SK-N-SH (cell line): ENCODE data around the gene SLC12A7. TPM values are rescaled to one million over a fixed set of nuclear protein-coding genes. Genes with fewer than 3 reads are reported as not detected.

Experiments used
- CTCF ChIA-PET: fragments of 300-600, 350-600 bp; formaldehyde crosslinking; extraction: SDS; loops from one replicate; lab custom pipeline; 2021; lab: Yijun Ruan, JAX
- POLR2A ChIA-PET: fragments of 350-600 bp; sonication (Branson Sonifier 250); formaldehyde crosslinking; extraction: SDS; loops from one replicate; lab custom pipeline; 2020; ENCODE audit warnings: antibody characterized with exemption, inconsistent platforms; lab: Yijun Ruan, JAX
- DNase-seq: peaks from one replicate; pipeline ENCODE4 v3.0.0; 2012
- H2AFZ ChIP-seq: fragments of 200-600 bp; sonication (generic); 2 replicates; pipeline ENCODE4 v1.8.1; 2016; ENCODE audit warnings: antibody characterized with exemption, mild to moderate bottlenecking, low read depth
- H3F3A ChIP-seq: fragments of 200-600 bp; sonication (generic); replicated peaks from 2 replicates; pipeline ENCODE3; 2016; ENCODE audit warnings: antibody characterized with exemption, mild to moderate bottlenecking; ENCODE audit not compliant: insufficient read depth
- H3K27ac ChIP-seq, 2 experiments: fragments of 200-500 bp in 1 of 2; fragments of 200-600 bp in 1 of 2; sonication (Bioruptor generic) in 1 of 2; sonication (generic), shearing (Covaris generic) in 1 of 2; 2 replicates each; pipeline versions ENCODE4 v1.5.1 to v1.6.1; 2014 to 2016; ENCODE audit warnings: low read depth in 2 of 2, inconsistent platforms in 1 of 2, low read length in 1 of 2, mild to moderate bottlenecking in 1 of 2, mixed read lengths in 1 of 2
- H3K27me3 ChIP-seq: fragments of 200-600 bp; sonication (generic), shearing (Covaris generic); 2 replicates; pipeline ENCODE4 v1.6.1; 2016; ENCODE audit warnings: mixed run types; ENCODE audit not compliant: insufficient read depth
- H3K36me3 ChIP-seq, 2 experiments: fragments of 200-500 bp in 1 of 2; fragments of 200-600 bp in 1 of 2; sonication (Bioruptor generic) in 1 of 2; sonication (generic) in 1 of 2; replicated peaks in 1 of 2; 2 replicates each; pipeline versions ENCODE3 to v1.5.1; 2014 to 2016; ENCODE audit warnings: low read length in 1 of 2, mild to moderate bottlenecking in 1 of 2; ENCODE audit not compliant: insufficient read depth in 2 of 2, control insufficient read depth in 1 of 2
- H3K4me1 ChIP-seq, 2 experiments: fragments of 200-500 bp in 1 of 2; fragments of 200-600 bp in 1 of 2; sonication (Bioruptor generic) in 1 of 2; sonication (generic), shearing (Covaris generic) in 1 of 2; 2 replicates each; pipeline versions ENCODE4 v1.5.1 to v1.6.1; 2014 to 2016; ENCODE audit warnings: low read depth in 1 of 2, low read length in 1 of 2, mixed run types in 1 of 2; ENCODE audit not compliant: insufficient read depth in 2 of 2, control insufficient read depth in 1 of 2
- H3K4me2 ChIP-seq: fragments of 200-600 bp; sonication (generic), shearing (Covaris generic); 2 replicates; pipeline ENCODE4 v1.6.1; 2017; ENCODE audit warnings: mixed run types
- H3K4me3 ChIP-seq, 2 experiments: fragments of 200-500 bp in 1 of 2; fragments of 200-600 bp in 1 of 2; sonication (Bioruptor generic) in 1 of 2; sonication (generic), shearing (Covaris generic) in 1 of 2; 2 replicates each; pipeline versions ENCODE4 v1.5.1 to v1.8.1; 2014 to 2016; ENCODE audit warnings: low read depth in 2 of 2, inconsistent platforms in 1 of 2, low read length in 1 of 2, mild to moderate bottlenecking in 1 of 2, mixed read lengths in 1 of 2, moderate library complexity in 1 of 2
- H3K79me2 ChIP-seq: fragments of 200-600 bp; sonication (generic); 2 replicates; pipeline ENCODE4 v1.8.1; 2017; ENCODE audit warnings: mild to moderate bottlenecking; ENCODE audit not compliant: insufficient read depth
- H3K9ac ChIP-seq: fragments of 200-600 bp; sonication (generic); 2 replicates; pipeline ENCODE4 v1.6.1; 2017; ENCODE audit warnings: mixed run types
- H3K9me2 ChIP-seq: fragments of 200-600 bp; sonication (generic); 2 replicates; pipeline ENCODE4 v1.6.1; 2017; ENCODE audit warnings: mixed run types
- H3K9me3 ChIP-seq: fragments of 200-600 bp; sonication (generic); 2 replicates; pipeline ENCODE4 v1.6.1; 2017; ENCODE audit warnings: mixed run types, mild to moderate bottlenecking, moderate library complexity
- H4K20me1 ChIP-seq: fragments of 200-600 bp; sonication (generic); 2 replicates; pipeline ENCODE4 v1.6.1; 2017; ENCODE audit warnings: mild to moderate bottlenecking, mixed run types; ENCODE audit not compliant: insufficient read depth
- CHD2 ChIP-seq: fragments of 150-350 bp; IDR thresholded peaks from 2 replicates; pipeline ENCODE4 v1.6.1; 2018; ENCODE audit warnings: low read length; ENCODE audit not compliant: partially characterized antibody
- ELF1 ChIP-seq: IDR thresholded peaks from 2 replicates; pipeline ENCODE4 v1.4.0; 2012
- EZH2phosphoT487 ChIP-seq: fragments of 200-600 bp; sonication (generic); IDR thresholded peaks from 2 replicates; pipeline ENCODE4 v1.6.1; 2017; ENCODE audit warnings: low read depth, mixed run types, mild to moderate bottlenecking, antibody characterized with exemption, moderate library complexity, borderline replicate concordance
- FOXM1 ChIP-seq: IDR thresholded peaks from 2 replicates; pipeline ENCODE4 v1.4.0; 2012; ENCODE audit warnings: low read depth, mild to moderate bottlenecking
- GABPA ChIP-seq: IDR thresholded peaks from 2 replicates; pipeline ENCODE4 v1.4.0; 2012; ENCODE audit warnings: low read depth, mild to moderate bottlenecking
- GATA2 ChIP-seq: sonication (generic); formaldehyde crosslinking; IDR thresholded peaks from 2 replicates; pipeline ENCODE4 v1.5.0; 2020; ENCODE audit warnings: mild to moderate bottlenecking, missing genetic modification reagents
- JUND ChIP-seq: IDR thresholded peaks from 2 replicates; pipeline ENCODE4 v1.4.0; 2012
- MEF2A ChIP-seq: IDR thresholded peaks from 2 replicates; pipeline ENCODE4 v1.4.0; 2012; ENCODE audit warnings: low read depth, borderline replicate concordance
- MXI1 ChIP-seq: IDR thresholded peaks from 2 replicates; pipeline ENCODE4 v1.6.1; 2012; ENCODE audit warnings: mild to moderate bottlenecking, low read depth, low read length, improper control_type of control experiment
- NFIC ChIP-seq: IDR thresholded peaks from 2 replicates; pipeline ENCODE4 v1.4.0; 2012; ENCODE audit warnings: borderline replicate concordance
- POLR2AphosphoS5 ChIP-seq: IDR thresholded peaks from 2 replicates; pipeline ENCODE4 v1.6.1; 2012; ENCODE audit warnings: low read depth, low read length
- RAD21 ChIP-seq: IDR thresholded peaks from 2 replicates; pipeline ENCODE4 v1.6.1; 2012; ENCODE audit warnings: mild to moderate bottlenecking, low read length
- RCOR1 ChIP-seq: fragments of 150-350 bp; IDR thresholded peaks from 2 replicates; pipeline ENCODE4 v1.6.1; 2017; ENCODE audit warnings: antibody characterized with exemption, low read length
- RXRA ChIP-seq: IDR thresholded peaks from 2 replicates; pipeline ENCODE4 v1.4.0; 2012; ENCODE audit warnings: low read depth, mild to moderate bottlenecking, borderline replicate concordance
- WGBS: methylation state at CpG from one replicate; pipeline ENCODE4 v1.1.6; 2017; ENCODE audit warnings: low lambda C conversion rate; 5-methylcytosine and 5-hydroxymethylcytosine counted together
- polyA plus RNA-seq, 3 experiments: library from polyadenylated mRNA; depleted of rRNA; stranded (reverse); fragments of >200 nt; gene quantifications; 2 replicates each; pipeline ENCODE4 v1.2.3, GENCODE V29; 2012
- TF ChIP-seq, protein P1 (sequence below): IDR thresholded peaks from 2 replicates; pipeline ENCODE4; 2012
- TF ChIP-seq, protein P2 (sequence below): IDR thresholded peaks from 2 replicates; pipeline ENCODE4 v1.6.1; 2012; ENCODE audit warnings: mild to moderate bottlenecking, low read depth, low read length, moderate library complexity

Gene SLC12A7
- polyA plus RNA-seq, 1 of the 3 experiments (the other 2 are of a cell fraction): 2.6 TPM

DNA sequence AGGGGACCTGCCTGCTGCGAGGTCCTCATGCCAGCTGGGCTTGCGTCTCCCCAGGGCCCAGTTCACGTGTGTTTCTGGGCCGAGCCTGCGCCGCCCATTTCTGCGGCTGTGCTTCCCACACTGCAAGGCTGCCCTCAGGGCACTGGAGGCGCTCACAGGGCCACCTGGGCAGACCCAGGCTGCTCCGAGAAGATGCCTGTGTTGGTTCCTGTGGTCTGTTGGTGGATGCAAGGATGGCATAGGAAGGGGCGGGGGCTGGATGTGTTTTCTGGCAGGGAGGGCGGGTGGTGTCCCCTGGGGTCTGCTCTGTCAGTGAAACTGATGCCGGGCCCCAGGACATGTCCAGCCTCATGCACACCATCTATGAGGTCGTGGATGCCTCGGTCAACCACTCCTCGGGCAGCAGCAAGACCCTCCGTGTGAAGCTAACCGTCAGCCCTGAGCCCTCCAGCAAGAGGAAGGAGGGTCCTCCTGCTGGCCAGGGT, 77.4 kb downstream of the SLC12A7 start:
- Histone ChIP-seq H3K36me3 (no peaks in the 10 kb centered on the region), H3K9ac (no peak overlapping the region), H3K4me2 (no peak overlapping the region), H3K79me2 (no peaks in the 10 kb centered on the region), H4K20me1 (no peaks in the 10 kb centered on the region), H3K27ac (no peak overlapping the region), H3K27me3 (no peaks in the 10 kb centered on the region), H3K4me3 (no peak overlapping the region), H3K4me1 (no peaks in the 10 kb centered on the region; a peak in 1 of 4 replicates), H2AFZ (no peak overlapping the region), H3K9me2 (no peaks in the 10 kb centered on the region), H3K9me3 (no peaks in the 10 kb centered on the region), H3F3A (no peaks in the 10 kb centered on the region)
- POLR2A ChIA-PET: no interaction called here
- WGBS: 20% methylated on average over 2 of the region's 17 CpGs
- peak; percentile 25 for DNase-seq
- TF ChIP-seq GABPA (no peak), EZH2phosphoT487 (no peak), MXI1 (no peak), MEF2A (no peak), CHD2 (no peak), RCOR1 (no peak), POLR2AphosphoS5 (no peak), JUND (no peak), GATA2 (CRISPR knock-in tag) (no peak), FOXM1 (no peak), NFIC (no peak), RXRA (no peak), RAD21 (no peak), ELF1 (no peak)
- TF ChIP-seq, protein P1, sequence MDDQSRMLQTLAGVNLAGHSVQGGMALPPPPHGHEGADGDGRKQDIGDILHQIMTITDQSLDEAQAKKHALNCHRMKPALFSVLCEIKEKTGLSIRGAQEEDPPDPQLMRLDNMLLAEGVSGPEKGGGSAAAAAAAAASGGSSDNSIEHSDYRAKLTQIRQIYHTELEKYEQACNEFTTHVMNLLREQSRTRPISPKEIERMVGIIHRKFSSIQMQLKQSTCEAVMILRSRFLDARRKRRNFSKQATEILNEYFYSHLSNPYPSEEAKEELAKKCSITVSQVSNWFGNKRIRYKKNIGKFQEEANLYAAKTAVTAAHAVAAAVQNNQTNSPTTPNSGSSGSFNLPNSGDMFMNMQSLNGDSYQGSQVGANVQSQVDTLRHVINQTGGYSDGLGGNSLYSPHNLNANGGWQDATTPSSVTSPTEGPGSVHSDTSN: no peak
- TF ChIP-seq, protein P2, sequence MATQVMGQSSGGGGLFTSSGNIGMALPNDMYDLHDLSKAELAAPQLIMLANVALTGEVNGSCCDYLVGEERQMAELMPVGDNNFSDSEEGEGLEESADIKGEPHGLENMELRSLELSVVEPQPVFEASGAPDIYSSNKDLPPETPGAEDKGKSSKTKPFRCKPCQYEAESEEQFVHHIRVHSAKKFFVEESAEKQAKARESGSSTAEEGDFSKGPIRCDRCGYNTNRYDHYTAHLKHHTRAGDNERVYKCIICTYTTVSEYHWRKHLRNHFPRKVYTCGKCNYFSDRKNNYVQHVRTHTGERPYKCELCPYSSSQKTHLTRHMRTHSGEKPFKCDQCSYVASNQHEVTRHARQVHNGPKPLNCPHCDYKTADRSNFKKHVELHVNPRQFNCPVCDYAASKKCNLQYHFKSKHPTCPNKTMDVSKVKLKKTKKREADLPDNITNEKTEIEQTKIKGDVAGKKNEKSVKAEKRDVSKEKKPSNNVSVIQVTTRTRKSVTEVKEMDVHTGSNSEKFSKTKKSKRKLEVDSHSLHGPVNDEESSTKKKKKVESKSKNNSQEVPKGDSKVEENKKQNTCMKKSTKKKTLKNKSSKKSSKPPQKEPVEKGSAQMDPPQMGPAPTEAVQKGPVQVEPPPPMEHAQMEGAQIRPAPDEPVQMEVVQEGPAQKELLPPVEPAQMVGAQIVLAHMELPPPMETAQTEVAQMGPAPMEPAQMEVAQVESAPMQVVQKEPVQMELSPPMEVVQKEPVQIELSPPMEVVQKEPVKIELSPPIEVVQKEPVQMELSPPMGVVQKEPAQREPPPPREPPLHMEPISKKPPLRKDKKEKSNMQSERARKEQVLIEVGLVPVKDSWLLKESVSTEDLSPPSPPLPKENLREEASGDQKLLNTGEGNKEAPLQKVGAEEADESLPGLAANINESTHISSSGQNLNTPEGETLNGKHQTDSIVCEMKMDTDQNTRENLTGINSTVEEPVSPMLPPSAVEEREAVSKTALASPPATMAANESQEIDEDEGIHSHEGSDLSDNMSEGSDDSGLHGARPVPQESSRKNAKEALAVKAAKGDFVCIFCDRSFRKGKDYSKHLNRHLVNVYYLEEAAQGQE: no peak
- CTCF ChIA-PET: interaction anchor here (2.8 kb wide), 1 partner anchor 133 kb away, joined by 13 read pairs; no protein-coding TSS in a partner anchor
